Astrocyte of the cerebellum (primary cell): ENCODE measurements around the gene DPY19L3.
"Not testable (repeated sequence)": the region's sequence is repeated elsewhere in the genome, so short reads cannot be mapped to it uniquely, and the experiment has no call there.

ENCODE experiments used
- DNase-seq: peaks from one replicate; pipeline ENCODE4 v3.0.0-alpha.2; 2011; ENCODE audit warnings: low read depth
- H3K4me3 ChIP-seq: 2 replicates; pipeline ENCODE4 v1.5.1; 2011; ENCODE audit warnings: mild to moderate bottlenecking, low read depth, low read length, moderate library complexity
- CTCF ChIP-seq: IDR thresholded peaks from 2 replicates; pipeline ENCODE4 v1.5.1; 2012; ENCODE audit warnings: low read length, low read depth, moderate library complexity, mild to moderate bottlenecking; ENCODE audit errors: missing control alignments
- in situ Hi-C: cut with HindIII; loops from 2 replicates; pipeline ENCODE4 v1.10.0; 2017; ENCODE audit warnings: low sequenced_read_pairs

Gene DPY19L3

GRCh38 chr19:32372726-32373517, 32.6 kb upstream of the DPY19L3 start:
- no peak for DNase-seq
- no peak for TF ChIP-seq CTCF
- no peak overlapping the region for H3K4me3 ChIP-seq

GRCh38 chr19:32373585-32374295, 31.8 kb upstream of the DPY19L3 start:
- no peak overlapping the region for H3K4me3 ChIP-seq
- TF ChIP-seq CTCF: no peak
- DNase-seq: peak; percentile 94
- in situ Hi-C loops: no loop called here

More at GRCh38 chr19:32372726-32373517, 32.6 kb upstream of the DPY19L3 start:
- in situ Hi-C loops: no loop called here

GRCh38 chr19:32374362-32374761, 31.2 kb upstream of the DPY19L3 start:
- in situ Hi-C loops, DNase-seq, H3K4me3 ChIP-seq: not testable (repeated sequence)

- in situ Hi-C loops: loop anchor here (25.0 kb wide), 1 partner anchor 1715 kb away; no protein-coding TSS in a partner anchor
- not testable (repeated sequence) for DNase-seq, H3K4me3 ChIP-seq
- peak; percentile 24 for TF ChIP-seq CTCF
These were observed 28.5 kb upstream of the DPY19L3 start for GRCh38 chr19:32377088-32377487.

GRCh38 chr19:32380269-32380668, 25.3 kb upstream of the DPY19L3 start:
- no peak for DNase-seq
- in situ Hi-C loops: loop anchor here (25.0 kb wide), 1 partner anchor 1718 kb away; no protein-coding TSS in a partner anchor
- no peak for TF ChIP-seq CTCF
- no peak overlapping the region for H3K4me3 ChIP-seq

GRCh38 chr19:32387701-32388392, 17.7 kb upstream of the DPY19L3 start:
- H3K4me3 ChIP-seq: no peak overlapping the region
- peak; percentile 32 for DNase-seq
- TF ChIP-seq CTCF: no peak
- in situ Hi-C loops: loop anchor here (25.0 kb wide), 1 partner anchor 1726 kb away; no protein-coding TSS in a partner anchor
